A549 treated with ZK216348 at 1 μM for 4 hours (cell line): ENCODE results near the gene SLC17A1. TPM values are rescaled to one million over a fixed set of nuclear protein-coding genes. Genes with fewer than 3 reads are reported as not detected.

Source experiments
- total RNA-seq: library from RNA; stranded (reverse); fragments of 200-300 nt; extraction: Qiagen RNA extraction; gene quantifications from 5 replicates; pipeline ENCODE4 v1.2.3, GENCODE V29; 2022; ENCODE audit warnings: low read depth

SLC17A1 gene
- 0.14 TPM in 1 of 5 replicates, not detected in the others for total RNA-seq

GRCh38 chr6:25831532-25832306 lies at the start of gene SLC17A1:
Gene SLC17A1 (minus strand): TSS chr6:25832052. CDS start chr6:25830557, 1,495 bp downstream.

GRCh38 chr6:25874118-25874517 lies 42.3 kb upstream of the SLC17A1 start, which contains the start of gene SLC17A3:
Gene SLC17A3 (minus strand): TSS chr6:25874243. CDS start chr6:25868387, 5,856 bp downstream.

GRCh38 chr6:25754535-25754934 lies 77.3 kb downstream of the SLC17A1 start, which contains the start of gene SLC17A4:
Gene SLC17A4 (plus strand): TSS chr6:25754742. CDS start chr6:25761963, 7,221 bp downstream.

Other genes starting within 250 kb of the SLC17A1 start
- 0.13 to 0.26 TPM (median 0.17 TPM) in 3 of 5 replicates, not detected in the others for gene SCGN, start 179.8 kb downstream of the SLC17A1 start, total RNA-seq
- gene SLC17A4, start 77.3 kb downstream of the SLC17A1 start, total RNA-seq: not detected in 5 replicates
- gene SLC17A3, start 42.2 kb upstream of the SLC17A1 start, total RNA-seq: 0.87 to 2.0 TPM (median 1.1 TPM) in 5 replicates
- not detected in 5 replicates for gene SLC17A2, start 98.6 kb upstream of the SLC17A1 start, total RNA-seq
- 1.5 to 2.1 TPM (median 1.7 TPM) in 5 replicates for gene TRIM38, start 130.8 kb upstream of the SLC17A1 start, total RNA-seq